ENCODE results near the gene BMP8A. TPM values are rescaled to one million over a fixed set of nuclear protein-coding genes. Genes with fewer than 3 reads are reported as not detected.
A peak's percentile ranks its signal among the peaks of the same experiment; 100 is the strongest.
"Not testable (repeated sequence)": the region's sequence is repeated elsewhere in the genome, so short reads cannot be mapped to it uniquely, and the experiment has no call there.

Gene BMP8A
- polyA plus RNA-seq, 3 donors from 2014 or later, result not detected

DNA sequence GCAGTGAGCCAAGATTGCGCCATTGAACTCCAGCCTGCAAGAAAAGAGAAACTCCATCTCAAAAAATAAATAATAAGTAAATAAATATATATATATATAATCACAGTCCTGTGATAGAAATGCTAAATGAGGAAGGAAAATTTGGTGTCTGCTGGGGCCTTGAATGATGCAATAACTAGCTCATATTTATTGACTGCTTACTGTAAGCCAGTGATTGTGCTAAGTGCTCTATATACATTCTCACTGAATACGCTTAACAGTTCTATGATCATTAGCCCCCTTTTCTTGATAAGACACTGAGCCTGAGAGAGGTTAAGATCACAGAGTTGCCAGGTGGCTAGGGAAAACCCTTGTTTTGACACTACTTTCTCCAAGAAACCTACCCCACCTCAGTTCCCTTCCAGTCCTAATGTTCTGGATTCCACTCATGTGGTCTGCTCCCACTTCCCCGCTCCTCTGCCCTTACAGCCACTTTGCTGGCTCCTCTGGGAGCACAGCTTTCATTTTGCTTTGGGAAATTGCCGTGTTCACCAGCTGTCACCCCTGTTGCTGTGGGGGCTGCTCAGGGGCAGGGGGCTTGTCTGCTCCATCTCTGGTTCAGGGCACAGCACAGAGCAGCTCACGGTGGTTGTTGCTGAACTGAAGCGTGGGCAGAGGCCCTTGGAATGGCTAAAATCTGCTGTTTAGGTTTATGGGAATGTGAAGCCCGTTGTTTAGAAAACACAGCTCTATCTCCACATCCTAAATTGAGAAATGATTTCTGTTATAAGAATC lies 2.5 kb upstream of the BMP8A start:
- Mint-ChIP-seq H3K27me3 (ENCODE audit: low read depth in 3 of 3) (peaks cover 13 to 31% (median 13%) of the 10 kb centered on the region in 3 donors), H3K36me3 (peaks cover 6 to 17% (median 8%) of the 10 kb centered on the region in 3 donors), H3K4me1 (peaks cover 0 to 15% of the 10 kb centered on the region in 2 donors), H3K4me3 (peak overlapping the region in 1 of 5 donors; percentile 30), H3K9me3 (no peaks in the 10 kb centered on the region), H3K27ac (peak overlapping the region in 2 of 6 donors; percentile 4 to 64)
- no peak for DNase-seq

DNA sequence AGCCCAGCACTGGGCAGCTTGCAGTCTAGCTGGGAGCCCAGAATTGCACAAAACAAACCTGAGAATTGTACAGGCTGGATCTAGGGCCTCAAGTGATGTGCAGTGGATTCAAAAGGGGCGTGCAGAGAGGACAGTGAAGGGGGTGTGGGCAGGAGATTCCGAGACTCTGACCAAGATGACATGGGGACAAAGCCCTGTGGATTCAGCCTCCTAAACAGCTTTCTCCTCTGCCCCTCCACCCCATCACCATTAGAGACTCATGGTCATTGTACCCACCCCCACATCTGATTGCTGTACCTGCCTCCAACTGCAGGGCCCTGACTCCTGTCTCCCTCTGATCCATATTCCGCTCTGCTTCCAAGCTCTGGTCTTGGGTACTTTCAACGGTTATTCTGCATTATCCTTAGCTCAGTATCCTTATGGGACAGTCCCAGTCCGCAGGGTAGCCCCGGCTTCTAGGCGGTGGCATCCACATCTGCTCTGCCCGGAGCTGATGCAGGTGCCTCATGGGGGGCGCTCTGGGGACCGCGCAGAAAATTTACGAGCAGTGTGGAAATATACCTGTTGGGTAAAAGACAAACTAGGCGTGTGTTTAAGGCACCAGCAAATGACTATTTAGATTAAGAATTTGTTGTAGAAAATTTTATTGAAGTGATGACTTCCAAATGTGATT lies 1.7 kb upstream of the BMP8A start:
- Mint-ChIP-seq H3K9me3 (no peaks in the 10 kb centered on the region), H3K27ac (peak overlapping the region in 2 of 6 donors; percentile 3 to 64), H3K4me1 (peaks cover 0 to 15% of the 10 kb centered on the region in 2 donors), H3K27me3 (ENCODE audit: low read depth in 3 of 3) (peaks cover 16 to 36% (median 19%) of the 10 kb centered on the region in 3 donors), H3K4me3 (peak overlapping the region in 4 of 5 donors; percentile 54 to 74 (median 70)), H3K36me3 (peaks cover 6 to 17% (median 8%) of the 10 kb centered on the region in 3 donors)
- DNase-seq, result no peak

GRCh38 chr1:39490596-39491145 lies 765 bp upstream of the BMP8A start:
- H3K4me1 Mint-ChIP-seq, result peaks cover 0 to 15% of the 10 kb centered on the region in 2 donors
- peaks cover 16 to 32% (median 19%) of the 10 kb centered on the region in 3 donors for H3K27me3 Mint-ChIP-seq (ENCODE audit: low read depth in 3 of 3)
- no peak for DNase-seq
- H3K4me3 Mint-ChIP-seq, result peak overlapping the region; percentile 54 to 74 (median 71)
- H3K27ac Mint-ChIP-seq, result peak overlapping the region in 4 of 6 donors; percentile 37 to 58 (median 44)
- peaks cover 1 to 9% (median 5%) of the 10 kb centered on the region in 3 donors for H3K36me3 Mint-ChIP-seq
- H3K9me3 Mint-ChIP-seq, result no peaks in the 10 kb centered on the region

- peak overlapping the region; percentile 39 to 75 (median 67) for H3K4me3 Mint-ChIP-seq
- not testable (repeated sequence) for H3K9me3 Mint-ChIP-seq, H3K36me3 Mint-ChIP-seq, DNase-seq, H3K27ac Mint-ChIP-seq
- H3K27me3 Mint-ChIP-seq (ENCODE audit: low read depth in 3 of 3), result peaks cover 16 to 32% (median 19%) of the 10 kb centered on the region in 3 donors
- H3K4me1 Mint-ChIP-seq, result peaks cover 0 to 15% of the 10 kb centered on the region in 2 donors
These were observed 944 bp downstream of the BMP8A start for GRCh38 chr1:39492118-39493042.

GRCh38 chr1:39493043-39493810 lies 1.8 kb downstream of the BMP8A start:
- Mint-ChIP-seq H3K27me3 (ENCODE audit: low read depth in 3 of 3) (peaks cover 16 to 27% (median 19%) of the 10 kb centered on the region in 3 donors), H3K4me1 (peaks cover 0 to 15% of the 10 kb centered on the region in 2 donors), H3K4me3 (peak overlapping the region; percentile 39 to 75 (median 67))
- H3K9me3 Mint-ChIP-seq, H3K36me3 Mint-ChIP-seq, DNase-seq, H3K27ac Mint-ChIP-seq: not testable (repeated sequence)

DNA sequence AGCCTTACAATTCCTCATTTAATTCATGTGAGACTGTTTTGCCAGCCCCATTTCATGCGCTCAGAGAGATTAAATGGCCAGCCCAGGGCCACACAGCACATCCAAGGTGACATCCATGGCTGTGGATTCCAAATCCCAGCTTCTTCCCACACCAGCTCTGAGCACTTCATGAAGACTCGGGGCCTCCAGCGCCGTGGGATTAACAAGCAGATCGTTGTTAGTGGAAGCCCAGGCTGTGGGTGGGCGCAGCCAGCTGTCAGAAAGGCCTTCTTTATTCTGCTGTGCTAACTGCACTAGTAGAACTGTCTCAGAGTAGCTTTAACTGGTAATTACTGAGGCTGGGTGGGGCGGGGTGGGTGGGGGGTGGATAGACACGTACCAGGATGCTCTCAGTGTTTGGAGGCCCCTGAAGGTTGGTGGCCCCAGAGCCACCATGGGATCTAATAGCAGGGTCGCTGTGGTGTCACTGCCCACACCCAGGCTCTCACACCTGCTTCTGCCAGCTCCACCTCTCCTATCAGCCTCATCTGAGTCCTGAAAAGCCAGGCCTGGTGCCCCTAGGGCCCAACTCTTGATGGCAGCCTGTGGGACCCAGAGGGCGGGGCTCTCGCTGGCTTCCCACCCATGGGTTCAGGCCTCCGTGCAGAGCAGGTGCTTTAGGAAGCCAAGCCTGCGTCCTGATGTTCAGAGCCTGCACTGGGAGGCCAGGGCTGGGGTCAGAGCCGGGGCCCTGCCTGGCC lies 3.4 kb downstream of the BMP8A start:
- no peak for DNase-seq
- peaks cover 14 to 19% (median 15%) of the 10 kb centered on the region in 3 donors for H3K27me3 Mint-ChIP-seq (ENCODE audit: low read depth in 3 of 3)
- no peaks in the 10 kb centered on the region for H3K36me3 Mint-ChIP-seq
- peaks cover 0 to 15% of the 10 kb centered on the region in 2 donors for H3K4me1 Mint-ChIP-seq
- H3K9me3 Mint-ChIP-seq, result no peaks in the 10 kb centered on the region
- no peak overlapping the region for H3K27ac Mint-ChIP-seq
- no peak overlapping the region for H3K4me3 Mint-ChIP-seq

DNA sequence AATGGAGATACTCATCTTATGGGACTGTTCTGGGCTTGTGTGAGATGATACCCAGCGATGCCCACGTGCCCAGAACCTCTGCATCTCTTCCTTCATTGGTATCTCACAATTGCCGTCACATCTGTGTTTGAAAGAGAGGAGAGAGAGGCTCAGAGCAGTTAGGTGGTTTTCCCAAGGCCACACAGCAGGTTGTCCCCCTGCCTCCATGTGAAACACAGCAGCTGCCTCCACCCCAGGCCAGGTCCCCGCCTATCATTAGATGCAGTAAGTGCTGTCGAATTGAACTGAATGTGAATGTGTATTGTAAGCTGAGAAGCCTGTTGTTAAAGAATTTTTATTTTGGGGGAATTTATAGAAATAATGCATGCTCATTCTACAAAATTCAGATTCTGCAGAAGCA lies 5.1 kb downstream of the BMP8A start:
- DNase-seq, result not testable (repeated sequence)
- H3K27ac Mint-ChIP-seq, result peak overlapping the region in 1 of 6 donors; percentile 6

DNA sequence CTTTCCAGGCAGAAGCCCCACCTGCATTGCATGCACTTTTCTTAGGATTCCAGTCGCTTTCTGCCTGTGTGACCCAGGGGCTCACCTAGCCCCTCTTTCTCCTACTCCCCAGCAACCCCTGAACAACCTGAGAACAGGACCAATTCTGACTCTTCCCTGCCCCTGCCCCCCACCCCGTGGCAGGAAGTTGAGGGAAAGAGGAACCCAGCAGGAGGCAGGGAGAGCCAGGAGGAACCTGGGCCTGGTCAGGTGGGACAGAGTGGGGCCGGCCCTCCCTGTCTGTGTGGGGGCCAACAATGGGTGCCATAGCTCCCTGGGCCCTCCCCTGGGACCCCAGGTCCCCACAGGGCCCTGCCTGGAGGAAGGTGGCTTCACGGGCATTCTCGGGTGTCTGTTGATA lies 6.1 kb downstream of the BMP8A start:
- H3K36me3 Mint-ChIP-seq, result no peaks in the 10 kb centered on the region
- DNase-seq, result no peak
- no peaks in the 10 kb centered on the region for H3K9me3 Mint-ChIP-seq
- H3K27ac Mint-ChIP-seq, result no peak overlapping the region
- no peak overlapping the region for H3K4me3 Mint-ChIP-seq
- H3K4me1 Mint-ChIP-seq, result peaks cover 0 to 8% of the 10 kb centered on the region in 2 donors
- H3K27me3 Mint-ChIP-seq (ENCODE audit: low read depth in 3 of 3), result peaks cover 10 to 15% (median 13%) of the 10 kb centered on the region in 3 donors

More for the DNA sequence above, 5.1 kb downstream of the BMP8A start:
- H3K27me3 Mint-ChIP-seq (ENCODE audit: low read depth in 3 of 3), result peaks cover 10 to 18% (median 14%) of the 10 kb centered on the region in 3 donors
- not testable (repeated sequence) for H3K4me1 Mint-ChIP-seq, H3K4me3 Mint-ChIP-seq, H3K9me3 Mint-ChIP-seq, H3K36me3 Mint-ChIP-seq

- H3K36me3 Mint-ChIP-seq; H3K27me3 Mint-ChIP-seq (ENCODE audit: low read depth in 3 of 3); H3K27ac Mint-ChIP-seq; H3K4me1 Mint-ChIP-seq; H3K9me3 Mint-ChIP-seq; DNase-seq; H3K4me3 Mint-ChIP-seq: not testable (repeated sequence)
These were observed 6.8 kb downstream of the BMP8A start for GRCh38 chr1:39498096-39498710.

DNA sequence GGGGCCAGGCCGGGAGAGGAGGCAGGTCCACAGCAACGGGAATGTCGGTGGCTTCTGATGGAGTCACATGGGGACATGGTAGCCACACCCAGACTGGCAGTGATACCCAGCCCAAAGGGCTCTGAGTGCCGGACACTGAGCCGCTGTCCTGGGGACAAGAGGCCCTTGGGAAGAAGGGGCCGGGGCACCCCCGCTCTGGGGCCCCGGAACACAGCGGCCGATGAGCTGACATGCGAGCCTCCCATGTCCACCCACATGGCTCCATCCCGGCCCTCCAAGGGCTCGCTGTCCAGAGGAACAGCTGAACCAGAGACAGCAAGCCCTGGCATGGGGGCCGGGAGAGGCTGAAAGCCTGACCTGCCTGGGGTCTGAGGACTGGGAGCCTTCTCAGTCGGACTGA lies 7.4 kb downstream of the BMP8A start:
- not testable (repeated sequence) for H3K36me3 Mint-ChIP-seq; H3K27ac Mint-ChIP-seq; DNase-seq; H3K4me3 Mint-ChIP-seq; H3K9me3 Mint-ChIP-seq; H3K4me1 Mint-ChIP-seq; H3K27me3 Mint-ChIP-seq (ENCODE audit: low read depth in 3 of 3)

DNA sequence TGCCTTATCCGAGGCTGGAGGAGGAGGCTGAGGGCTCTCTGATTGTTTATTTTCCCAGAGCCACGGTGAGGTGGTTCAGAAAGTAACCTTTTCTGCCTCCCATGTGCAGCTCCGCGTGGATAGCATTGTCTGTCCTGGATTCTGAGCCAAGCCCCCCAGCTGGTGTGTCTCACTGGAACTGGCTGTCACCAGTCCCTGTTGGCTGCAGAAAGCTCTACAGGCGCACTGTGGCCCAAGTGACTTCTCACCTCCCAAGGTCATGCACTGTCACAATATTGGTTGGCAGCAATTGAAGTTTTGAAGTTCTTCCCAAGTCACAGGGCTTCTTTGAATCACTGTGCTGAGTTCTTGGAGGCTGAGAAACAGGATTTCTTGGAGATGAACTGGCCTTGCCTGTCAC lies 8.2 kb downstream of the BMP8A start:
- Mint-ChIP-seq H3K9me3 (no peaks in the 10 kb centered on the region), H3K4me1 (no peaks in the 10 kb centered on the region), H3K27ac (no peak overlapping the region), H3K4me3 (no peak overlapping the region), H3K27me3 (ENCODE audit: low read depth in 3 of 3) (peaks cover under 1 to 3% (median 2%) of the 10 kb centered on the region in 3 donors), H3K36me3 (no peaks in the 10 kb centered on the region)
- no peak for DNase-seq

GRCh38 chr1:39500862-39501389 lies 9.5 kb downstream of the BMP8A start:
- no peak for DNase-seq
- H3K9me3 Mint-ChIP-seq, result no peaks in the 10 kb centered on the region
- H3K36me3 Mint-ChIP-seq, result no peaks in the 10 kb centered on the region
- peak overlapping the region in 1 of 6 donors; percentile 31 for H3K27ac Mint-ChIP-seq
- no peaks in the 10 kb centered on the region for H3K4me1 Mint-ChIP-seq
- peaks cover 0 to 2% (median 2%) of the 10 kb centered on the region in 3 donors for H3K27me3 Mint-ChIP-seq (ENCODE audit: low read depth in 3 of 3)
- H3K4me3 Mint-ChIP-seq, result no peak overlapping the region
